ENCODE data around the gene RGS17. TPM values are rescaled to one million over a fixed set of nuclear protein-coding genes. Genes with fewer than 3 reads are reported as not detected.

The RGS17 gene
- total RNA-seq, 4 donors from 2014 or later, result 1.2 to 18.6 (median 3.4) TPM

DNA sequence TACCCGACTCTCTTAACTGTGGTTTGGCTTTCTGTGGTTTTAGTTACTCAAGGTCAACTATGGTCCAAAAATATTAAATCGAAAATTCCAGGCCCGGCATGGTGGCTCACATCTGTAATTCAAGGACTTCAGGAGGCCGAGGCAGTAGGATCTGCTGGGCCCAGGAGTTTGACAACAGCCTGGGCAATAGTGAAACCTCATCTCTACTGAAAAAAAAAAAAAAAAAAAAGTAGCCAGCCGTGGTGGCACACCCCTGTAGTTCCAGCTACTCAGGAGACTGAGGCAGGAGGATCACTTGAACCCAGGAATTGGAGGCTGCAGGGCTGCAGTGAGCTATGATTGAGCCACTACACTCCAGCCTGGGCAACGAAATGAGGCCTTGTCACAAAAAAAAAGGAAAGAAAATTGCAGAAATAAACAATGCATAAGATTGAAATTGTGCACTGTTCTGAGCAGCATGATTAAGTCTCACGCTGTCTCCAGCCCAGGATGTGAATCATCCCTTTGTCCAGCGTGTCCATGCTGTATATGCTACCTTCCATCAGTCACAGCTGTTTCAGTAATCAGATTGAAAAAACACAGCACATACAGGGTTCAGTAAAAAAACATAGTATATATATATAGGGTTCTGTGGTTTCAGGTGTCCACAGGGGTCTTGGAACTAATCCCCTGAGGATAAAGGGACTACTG, 40.7 kb downstream of the RGS17 start:
- Histone ChIP-seq H3K36me3 (no peaks in the 10 kb centered on the region), H3K27ac (no peak overlapping the region), H3K9me3 (no peaks in the 10 kb centered on the region), H3K4me3 (replicated peaks in 1 of 3) (no peak overlapping the region), H3K27me3 (no peaks in the 10 kb centered on the region), H3K4me1 (peaks cover 0 to 18% of the 10 kb centered on the region in 2 donors)
- intact Hi-C loops (cut with DNase I), result no loop called here
- no peak for DNase-seq
- TF ChIP-seq, protein P1, sequence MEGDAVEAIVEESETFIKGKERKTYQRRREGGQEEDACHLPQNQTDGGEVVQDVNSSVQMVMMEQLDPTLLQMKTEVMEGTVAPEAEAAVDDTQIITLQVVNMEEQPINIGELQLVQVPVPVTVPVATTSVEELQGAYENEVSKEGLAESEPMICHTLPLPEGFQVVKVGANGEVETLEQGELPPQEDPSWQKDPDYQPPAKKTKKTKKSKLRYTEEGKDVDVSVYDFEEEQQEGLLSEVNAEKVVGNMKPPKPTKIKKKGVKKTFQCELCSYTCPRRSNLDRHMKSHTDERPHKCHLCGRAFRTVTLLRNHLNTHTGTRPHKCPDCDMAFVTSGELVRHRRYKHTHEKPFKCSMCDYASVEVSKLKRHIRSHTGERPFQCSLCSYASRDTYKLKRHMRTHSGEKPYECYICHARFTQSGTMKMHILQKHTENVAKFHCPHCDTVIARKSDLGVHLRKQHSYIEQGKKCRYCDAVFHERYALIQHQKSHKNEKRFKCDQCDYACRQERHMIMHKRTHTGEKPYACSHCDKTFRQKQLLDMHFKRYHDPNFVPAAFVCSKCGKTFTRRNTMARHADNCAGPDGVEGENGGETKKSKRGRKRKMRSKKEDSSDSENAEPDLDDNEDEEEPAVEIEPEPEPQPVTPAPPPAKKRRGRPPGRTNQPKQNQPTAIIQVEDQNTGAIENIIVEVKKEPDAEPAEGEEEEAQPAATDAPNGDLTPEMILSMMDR (IDR thresholded peaks at IDR 0.05), result no peak
- no peak for TF ChIP-seq POLR2A (IDR thresholded peaks at IDR 0.05)
- 67 to 82% methylated on average over 8 of the region's 8 CpGs for WGBS, 2 donors

DNA sequence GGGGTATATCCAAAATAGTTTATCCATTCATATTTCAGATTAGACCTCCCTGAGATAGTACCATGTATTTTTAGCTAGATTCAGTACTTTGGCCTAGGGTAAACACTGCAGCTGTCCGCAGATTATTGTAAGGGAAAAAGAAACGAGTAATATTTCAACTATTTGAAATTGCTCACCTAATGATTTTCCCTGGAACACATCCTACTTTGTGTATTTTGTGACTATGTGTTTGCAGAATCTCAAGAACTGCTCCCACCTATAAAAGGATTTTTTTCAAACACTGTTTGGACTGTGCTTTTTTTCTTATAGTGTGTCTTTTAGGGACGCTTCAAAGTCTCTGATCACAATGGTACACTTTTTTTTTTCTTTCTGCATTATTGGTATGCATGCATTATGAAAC, 42.3 kb downstream of the RGS17 start:
- Histone ChIP-seq H3K4me1 (peaks cover 0 to 18% of the 10 kb centered on the region in 2 donors), H3K27me3 (no peaks in the 10 kb centered on the region), H3K27ac (no peak overlapping the region), H3K4me3 (replicated peaks in 1 of 3) (no peak overlapping the region), H3K9me3 (no peaks in the 10 kb centered on the region), H3K36me3 (no peaks in the 10 kb centered on the region)
- TF ChIP-seq, protein P1 (IDR thresholded peaks at IDR 0.05), result no peak
- TF ChIP-seq POLR2A (IDR thresholded peaks at IDR 0.05), result no peak
- 84 to 89% methylated on average over 3 of the region's 3 CpGs for WGBS, 2 donors
- intact Hi-C loops (cut with DNase I), result no loop called here
- DNase-seq, result no peak

GRCh38 chr6:153087436-153087835, 43.6 kb downstream of the RGS17 start:
- DNase-seq, result no peak
- H3K36me3 ChIP-seq, result no peaks in the 10 kb centered on the region
- TF ChIP-seq, protein P1 (IDR thresholded peaks at IDR 0.05), result no peak
- TF ChIP-seq POLR2A (IDR thresholded peaks at IDR 0.05), result no peak
- H3K9me3 ChIP-seq, result no peaks in the 10 kb centered on the region
- peaks cover 0 to 18% of the 10 kb centered on the region in 2 donors for H3K4me1 ChIP-seq
- H3K4me3 ChIP-seq (replicated peaks in 1 of 3), result no peak overlapping the region
- intact Hi-C loops (cut with DNase I), result no loop called here
- H3K27me3 ChIP-seq, result no peaks in the 10 kb centered on the region
- no peak overlapping the region for H3K27ac ChIP-seq

- TF ChIP-seq, protein P1 (IDR thresholded peaks at IDR 0.05), result no peak
- no peak for TF ChIP-seq POLR2A (IDR thresholded peaks at IDR 0.05)
- WGBS, 2 donors, result 89 to 90% methylated on average over 5 of the region's 5 CpGs
- Histone ChIP-seq H3K4me3 (replicated peaks in 1 of 3) (no peak overlapping the region), H3K27me3 (no peaks in the 10 kb centered on the region), H3K4me1 (peaks cover 0 to 8% of the 10 kb centered on the region in 2 donors), H3K27ac (no peak overlapping the region), H3K9me3 (no peaks in the 10 kb centered on the region), H3K36me3 (no peaks in the 10 kb centered on the region)
- DNase-seq, result no peak
- intact Hi-C loops (cut with DNase I), result no loop called here
These were observed 44.7 kb downstream of the RGS17 start for GRCh38 chr6:153086225-153086990.

DNA sequence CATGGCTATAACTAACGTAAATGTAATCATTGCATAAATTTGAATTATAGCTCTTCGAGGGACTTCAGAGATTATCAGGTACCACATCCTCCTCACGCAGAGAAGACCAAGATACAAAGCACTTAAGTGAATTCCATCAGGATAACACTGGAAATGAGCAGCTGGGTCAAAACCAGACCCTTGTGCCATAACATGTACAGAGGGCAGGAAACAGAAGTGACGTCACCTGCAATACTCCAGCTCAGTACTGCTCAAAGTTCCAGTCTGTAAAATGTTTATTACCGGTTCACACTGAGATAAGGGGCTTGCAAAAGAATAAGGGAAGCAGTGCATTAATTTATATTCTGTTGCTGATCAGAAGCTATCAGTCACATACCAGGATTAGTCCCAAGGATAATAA, 45.8 kb downstream of the RGS17 start:
- TF ChIP-seq, protein P1 (IDR thresholded peaks at IDR 0.05), result no peak
- no peak for TF ChIP-seq POLR2A (IDR thresholded peaks at IDR 0.05)
- intact Hi-C loops (cut with DNase I), result no loop called here
- Histone ChIP-seq H3K4me3 (replicated peaks in 1 of 3) (no peak overlapping the region), H3K9me3 (no peaks in the 10 kb centered on the region), H3K4me1 (no peaks in the 10 kb centered on the region), H3K27me3 (no peaks in the 10 kb centered on the region), H3K36me3 (no peaks in the 10 kb centered on the region), H3K27ac (no peak overlapping the region)
- DNase-seq, result no peak
- 74 to 93% methylated on average over 5 of the region's 5 CpGs for WGBS, 2 donors

Measured in thyroid gland (tissue), 4 donors.